NCI-H2227 (cell line): ENCODE data around the gene PRSS1.

Experiments
- DNase-seq: peaks from one replicate; lab custom pipeline; 2025; ENCODE audit not compliant: unreplicated experiment; lab: John Stamatoyannopoulos, UW

PRSS1 gene

GRCh38 chr7:142792593-142792992, 43.3 kb downstream of the PRSS1 start:
- no peak for DNase-seq

- no peak for DNase-seq
Measured at GRCh38 chr7:142793156-142793555, 43.9 kb downstream of the PRSS1 start.

GRCh38 chr7:142795339-142795863, 46.1 kb downstream of the PRSS1 start:
- no peak for DNase-seq

GRCh38 chr7:142796001-142796500, 46.8 kb downstream of the PRSS1 start:
- DNase-seq = no peak

GRCh38 chr7:142796501-142797390, 47.5 kb downstream of the PRSS1 start:
- DNase-seq = no peak

GRCh38 chr7:142797391-142798377, 48.4 kb downstream of the PRSS1 start:
- no peak for DNase-seq

- no peak for DNase-seq
Measured at GRCh38 chr7:142798451-142799436, 49.5 kb downstream of the PRSS1 start.

- DNase-seq = no peak
Measured at GRCh38 chr7:142799437-142799835, 50.2 kb downstream of the PRSS1 start.

- no peak for DNase-seq
Measured at GRCh38 chr7:142800088-142800487, 50.8 kb downstream of the PRSS1 start.

GRCh38 chr7:142800699-142801260, 51.5 kb downstream of the PRSS1 start:
- no peak for DNase-seq

GRCh38 chr7:142801601-142802295, 52.5 kb downstream of the PRSS1 start:
- DNase-seq = no peak

- no peak for DNase-seq
Measured at GRCh38 chr7:142802301-142802700, 53.0 kb downstream of the PRSS1 start.
